A172 (cell line): ENCODE measurements around the gene ATXN10. TPM values are rescaled to one million over a fixed set of nuclear protein-coding genes. Genes with fewer than 3 reads are reported as not detected.
A peak's percentile ranks its signal among the peaks of the same experiment; 100 is the strongest.

ENCODE experiments used
- DNase-seq: peaks from one replicate; pipeline ENCODE4 v3.0.0-alpha.2; 2015; ENCODE audit warnings: low spot score
- total RNA-seq: library from RNA; depleted of rRNA; stranded (reverse); fragments of >200 nt; shearing (Covaris generic); gene quantifications from 2 replicates; pipeline ENCODE4 v1.2.3, GENCODE V29; 2014

ATXN10 gene
- total RNA-seq, 1 experiment from 2014 or later = 53.5 TPM

DNA sequence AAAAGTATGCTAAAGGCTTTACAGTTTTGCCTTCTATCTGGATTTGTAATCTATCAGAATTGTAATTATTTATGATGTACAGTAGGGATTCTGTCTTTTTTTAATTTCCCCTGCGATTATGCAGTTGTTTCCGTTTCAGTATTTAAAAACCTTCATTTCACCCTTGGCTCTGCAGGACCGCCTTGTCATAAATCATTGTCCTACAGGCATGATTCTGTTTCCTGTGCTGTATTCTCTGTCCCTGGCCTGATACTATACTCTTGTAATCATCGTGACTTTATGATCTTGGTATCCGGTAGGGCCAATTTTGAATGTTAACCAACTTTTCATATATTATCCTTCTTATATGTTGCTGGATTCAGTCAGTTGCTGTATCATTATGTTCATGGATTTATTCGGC lies 151.7 kb downstream of the ATXN10 start:
- DNase-seq = no peak

GRCh38 chr22:45826520-45826919 lies 154.9 kb downstream of the ATXN10 start:
- no peak for DNase-seq

GRCh38 chr22:45828841-45829240 lies 157.2 kb downstream of the ATXN10 start:
- no peak for DNase-seq

GRCh38 chr22:45830531-45831245 lies 159.1 kb downstream of the ATXN10 start:
- DNase-seq = peak; percentile 11

GRCh38 chr22:45831394-45831793 lies 159.8 kb downstream of the ATXN10 start:
- no peak for DNase-seq

DNA sequence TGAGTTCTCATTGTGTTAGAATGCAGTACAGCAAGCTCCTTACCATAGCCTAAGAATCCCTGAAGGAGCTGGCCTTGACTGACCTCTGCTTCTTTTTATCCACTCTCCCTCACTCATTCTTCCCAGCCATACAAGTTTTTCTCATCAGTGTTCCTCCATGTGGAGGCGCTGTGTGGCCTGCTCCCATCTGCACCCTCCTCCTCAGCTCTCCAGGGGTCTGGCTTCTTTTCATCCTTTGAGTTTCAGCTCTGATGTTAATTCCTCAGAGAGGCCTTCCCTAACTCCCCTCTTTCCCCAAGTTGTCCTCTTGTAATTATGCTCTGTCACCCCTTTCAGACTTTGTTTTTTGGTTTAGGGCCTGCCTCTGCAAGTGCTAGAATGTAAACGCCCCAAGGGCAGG lies 160.5 kb downstream of the ATXN10 start:
- DNase-seq = no peak

DNA sequence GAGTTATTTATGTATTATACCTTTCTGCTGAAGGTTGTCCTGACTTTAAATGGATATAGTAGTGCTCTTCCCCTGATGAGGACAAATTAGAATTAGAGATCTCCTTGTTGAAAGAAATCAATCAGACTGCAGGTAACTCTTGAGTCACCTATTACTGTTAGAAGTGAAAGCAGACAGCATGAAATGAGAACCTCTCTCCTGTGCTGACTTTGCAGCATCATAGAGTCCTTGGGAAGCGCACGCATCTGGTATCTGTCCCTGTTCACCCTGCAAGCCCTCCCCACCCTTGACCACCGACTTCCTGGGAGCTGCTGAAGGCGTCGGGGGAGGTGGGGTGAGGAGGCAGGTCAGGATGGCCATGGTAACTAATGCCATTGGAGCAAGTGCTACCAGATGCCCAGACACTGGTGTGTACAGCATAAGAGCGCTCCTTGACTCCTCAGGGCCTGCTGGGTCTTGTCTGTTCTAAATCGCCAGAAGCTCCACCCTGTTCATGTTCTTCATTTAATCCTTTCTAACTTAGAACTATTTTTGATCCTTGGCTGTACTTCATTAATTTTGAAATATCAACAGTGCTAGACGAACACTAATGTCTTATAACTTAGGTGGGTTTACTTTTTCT lies 161.4 kb downstream of the ATXN10 start:
- DNase-seq = no peak

DNA sequence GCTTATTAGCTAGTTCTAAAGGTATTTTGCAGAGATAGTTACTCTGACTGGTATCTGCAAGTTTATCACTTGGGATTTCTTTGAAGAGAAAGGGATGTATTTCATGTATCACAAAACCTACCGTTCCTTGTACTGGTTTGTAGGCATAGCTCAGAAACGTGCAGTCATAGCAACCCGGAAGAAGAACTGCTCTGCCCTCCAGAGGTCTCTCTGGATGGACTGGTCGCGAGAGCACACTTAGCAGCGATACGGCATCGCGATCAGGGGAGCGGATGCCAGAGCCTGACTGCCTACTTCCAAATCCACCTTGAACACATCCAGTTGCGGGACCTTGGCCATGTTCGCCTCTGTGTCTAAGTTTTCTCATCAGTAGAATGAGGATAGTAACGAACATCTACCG lies 162.0 kb downstream of the ATXN10 start:
- DNase-seq = no peak

- DNase-seq = no peak
Observed at GRCh38 chr22:45834241-45834640, 162.6 kb downstream of the ATXN10 start.

GRCh38 chr22:45834795-45835194 lies 163.2 kb downstream of the ATXN10 start:
- DNase-seq = no peak

DNA sequence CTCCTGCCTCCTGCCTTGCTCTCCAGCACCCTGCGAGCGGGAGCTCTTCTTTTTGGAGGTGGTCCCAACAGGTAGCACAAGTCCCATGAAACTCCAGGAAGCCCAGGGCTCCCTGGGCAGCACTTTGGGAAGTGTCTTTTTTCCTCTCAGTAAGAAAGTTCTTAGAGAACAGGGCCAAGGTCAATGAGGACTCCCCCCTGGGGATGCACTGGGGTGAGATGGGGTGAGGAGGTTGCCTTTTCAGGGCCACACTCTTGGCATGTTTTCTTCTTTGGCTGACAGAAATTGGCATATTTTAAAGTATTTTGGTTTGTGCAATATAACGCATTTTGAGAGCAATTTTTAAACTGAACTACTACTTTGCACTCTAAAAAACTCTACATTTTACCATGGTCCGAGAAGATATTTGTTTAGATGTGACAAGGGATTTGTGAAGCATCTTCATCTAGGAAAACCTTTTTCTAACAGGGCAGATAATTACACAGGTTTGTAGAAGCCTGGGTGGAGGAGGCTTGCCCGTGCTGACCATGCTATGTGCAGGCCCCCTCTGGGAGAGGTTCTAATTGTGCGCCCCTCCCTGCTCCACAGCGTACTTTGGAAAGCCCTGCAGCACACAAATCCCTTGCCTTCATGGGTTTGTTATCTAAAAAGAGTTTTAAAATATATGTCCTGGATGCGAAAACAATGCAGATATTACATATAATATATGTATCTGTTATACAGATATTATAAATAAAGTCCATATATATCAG lies 165.0 kb downstream of the ATXN10 start:
- DNase-seq = no peak

DNA sequence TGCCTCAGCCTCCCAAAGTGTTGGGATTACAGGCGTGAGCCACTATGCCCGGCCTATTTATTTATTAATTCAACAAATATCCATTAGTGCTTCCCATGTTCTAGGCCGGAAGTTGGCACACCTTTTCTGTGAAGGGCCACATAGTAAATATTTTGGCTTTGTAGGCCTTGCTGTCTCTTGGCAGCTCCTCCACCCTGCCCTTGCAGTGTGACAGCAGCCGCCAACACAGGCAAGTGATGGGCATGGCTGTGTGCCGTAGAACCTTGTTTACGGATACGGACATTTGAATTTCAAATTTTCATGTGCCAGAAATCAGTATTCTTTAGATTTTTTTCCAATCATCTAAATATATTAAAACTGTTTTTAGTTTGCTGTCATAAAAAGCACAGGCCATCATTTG lies 165.9 kb downstream of the ATXN10 start:
- no peak for DNase-seq

- DNase-seq = no peak
Observed at GRCh38 chr22:45838305-45838887, 166.8 kb downstream of the ATXN10 start.

- DNase-seq = no peak
Observed at GRCh38 chr22:45840483-45840882, 168.8 kb downstream of the ATXN10 start.

DNA sequence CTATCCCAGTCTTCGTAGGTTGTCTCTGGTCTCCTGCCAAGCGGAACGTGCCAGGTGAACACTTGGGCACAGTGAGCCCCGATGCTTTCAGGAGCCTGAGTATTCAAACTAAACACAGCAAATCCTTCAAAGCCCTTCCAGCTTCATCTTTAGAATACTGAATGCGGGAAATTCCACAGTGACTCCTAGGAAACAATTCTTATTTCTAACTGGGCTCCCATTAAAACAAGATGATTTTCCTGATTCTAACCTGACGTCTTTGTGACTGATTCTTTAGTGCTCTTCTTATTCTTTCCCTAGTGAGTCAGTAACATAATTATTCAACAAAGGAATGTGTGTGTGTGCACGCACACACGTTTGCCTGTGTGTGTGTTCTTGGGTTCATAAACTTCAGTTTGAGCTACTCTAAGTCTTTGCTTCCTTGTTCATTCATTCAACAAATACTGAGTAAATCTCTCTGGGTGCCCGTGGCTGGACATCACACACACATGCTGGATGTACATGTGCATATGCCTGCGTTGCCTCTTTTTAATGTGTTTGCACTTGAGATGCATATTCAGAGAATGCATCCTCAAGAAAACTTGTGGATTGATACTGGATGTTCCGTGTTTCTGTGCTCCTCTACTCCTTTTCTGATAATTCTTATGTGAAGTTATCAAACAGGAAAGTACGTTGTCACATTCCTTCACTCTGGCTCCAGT lies 170.8 kb downstream of the ATXN10 start:
- DNase-seq = no peak

DNA sequence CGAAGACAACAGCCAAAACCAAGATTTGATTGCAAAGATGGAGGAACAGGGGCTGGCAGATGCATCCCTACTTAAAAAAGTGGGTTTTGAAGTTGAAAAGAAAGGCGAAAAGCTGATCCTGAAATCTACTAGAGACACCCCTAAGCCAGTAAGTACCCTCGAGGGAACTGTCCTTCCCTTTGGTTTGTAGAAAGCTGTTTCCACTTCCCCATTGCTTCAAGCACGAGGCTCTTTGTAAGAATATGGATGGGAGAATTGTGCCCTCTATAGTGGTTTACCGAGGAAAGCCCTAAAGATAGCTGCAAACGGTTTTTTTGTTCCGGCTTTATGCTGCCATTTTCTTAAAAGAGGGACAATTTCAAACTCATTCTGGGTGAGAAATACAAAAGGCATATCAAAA lies 171.4 kb downstream of the ATXN10 start:
- DNase-seq = no peak

DNA sequence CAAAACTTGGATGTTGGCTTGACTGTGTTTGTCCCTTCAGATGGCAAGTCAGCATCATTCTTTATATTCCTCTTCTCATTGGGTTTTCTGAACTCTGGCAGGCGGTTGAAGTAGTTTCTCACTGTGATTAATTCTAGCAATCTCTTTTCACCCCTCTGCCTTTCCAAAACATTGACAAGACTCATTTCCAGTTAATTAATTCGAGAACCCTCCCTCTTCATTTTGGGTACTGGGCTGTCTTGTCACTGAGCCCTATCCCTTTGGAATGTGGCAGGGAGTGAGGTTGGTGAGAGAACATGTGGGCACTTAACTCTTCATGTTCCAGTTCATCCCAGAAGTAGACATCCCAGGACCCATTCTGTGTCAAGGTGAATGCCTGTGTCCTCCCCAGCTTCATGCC lies 172.4 kb downstream of the ATXN10 start:
- no peak for DNase-seq

- DNase-seq = no peak
Observed at GRCh38 chr22:45845076-45845487, 173.4 kb downstream of the ATXN10 start.

GRCh38 chr22:45846952-45847351 lies 175.3 kb downstream of the ATXN10 start:
- DNase-seq = no peak

DNA sequence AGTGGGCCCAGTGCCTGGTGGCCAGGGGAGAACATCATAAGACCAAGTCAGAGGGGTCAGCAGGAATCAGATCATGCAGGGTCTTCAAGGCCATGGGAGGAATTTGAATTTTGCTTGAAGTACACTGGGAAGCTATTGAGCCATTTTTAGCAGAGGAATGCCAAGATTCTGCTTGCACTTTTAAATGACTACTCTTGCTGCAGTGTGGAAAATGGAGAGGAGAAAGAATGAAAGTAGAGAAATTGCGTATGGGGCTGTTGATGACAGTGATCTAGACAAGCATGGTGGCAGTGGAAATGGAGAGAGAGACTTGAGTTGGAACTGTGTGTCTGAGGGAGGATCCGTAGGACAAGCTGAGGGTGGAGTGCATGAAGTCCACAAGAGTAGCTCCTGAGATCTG lies 177.3 kb downstream of the ATXN10 start:
- DNase-seq = no peak

DNA sequence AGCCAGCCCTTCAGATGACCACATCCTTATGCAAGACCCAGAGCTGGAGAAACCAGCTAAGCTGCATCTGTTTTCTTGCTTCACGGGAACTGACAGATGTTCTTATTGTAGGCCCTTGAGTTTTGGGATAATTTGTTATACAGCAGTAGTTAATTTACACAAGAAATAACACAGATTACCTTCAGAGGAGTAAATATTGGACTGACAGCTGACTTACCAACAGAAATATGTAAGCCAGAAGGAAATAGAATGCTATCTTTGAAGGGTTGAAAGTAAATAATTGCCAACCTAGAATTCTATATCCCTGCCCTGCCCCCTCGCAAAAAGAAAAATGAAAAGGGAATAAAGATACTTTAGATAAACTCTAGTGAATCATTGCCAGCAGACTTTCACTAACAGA lies 181.2 kb downstream of the ATXN10 start:
- DNase-seq = no peak

DNA sequence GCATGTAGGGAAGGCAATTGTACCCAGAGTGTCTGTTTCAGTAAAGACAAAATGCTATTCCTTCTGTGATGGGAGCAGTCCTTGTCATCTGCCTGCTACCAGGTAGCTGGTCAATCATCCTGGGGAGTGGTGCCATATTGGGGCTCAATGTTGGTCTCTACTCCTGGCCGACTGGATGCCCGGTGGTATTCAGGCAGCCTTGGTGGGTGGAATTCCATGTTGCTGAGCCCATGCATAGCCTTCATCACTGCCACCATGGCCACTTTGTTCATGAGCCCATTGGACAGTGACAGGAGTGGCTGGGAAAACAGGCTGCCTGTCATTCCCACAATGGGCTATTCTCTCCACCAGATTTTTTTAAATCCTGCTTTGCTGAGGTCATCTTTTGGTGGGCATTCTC lies 184.3 kb downstream of the ATXN10 start:
- no peak for DNase-seq
